DND-41 (cell line): Measurements from ENCODE around the gene ZMIZ1.

Experiments
- ATAC-seq: fragments of 200-7000 bp; cut with Tn5 transposase; 3 replicates; pipeline ENCODE4 v1.9.1; 2021; ENCODE audit warnings: low read depth; ENCODE audit not compliant: insufficient read depth
- DNase-seq: peaks from one replicate; pipeline ENCODE4 v3.0.0-alpha.2; 2020
- H2AFZ ChIP-seq: 2 replicates; pipeline ENCODE4 v1.6.0; 2012; ENCODE audit warnings: low read depth, low read length
- H3K27ac ChIP-seq: 2 replicates; pipeline ENCODE4 v1.5.1; 2012; ENCODE audit warnings: low read length, inconsistent platforms
- H3K27me3 ChIP-seq: fragments of 200-600 bp; sonication (generic); 2 replicates; pipeline ENCODE4 v1.6.0; 2012; ENCODE audit warnings: low read length, mild to moderate bottlenecking, inconsistent platforms; ENCODE audit not compliant: insufficient read depth, poor library complexity
- H3K36me3 ChIP-seq: 2 replicates; pipeline ENCODE4 v1.5.1; 2012; ENCODE audit warnings: low read length, inconsistent platforms; ENCODE audit not compliant: insufficient read depth
- H3K4me1 ChIP-seq: 2 replicates; pipeline ENCODE4 v1.5.1; 2012; ENCODE audit warnings: mild to moderate bottlenecking, low read length; ENCODE audit not compliant: insufficient read depth
- H3K4me2 ChIP-seq: 2 replicates; pipeline ENCODE4 v1.6.0; 2012; ENCODE audit warnings: mild to moderate bottlenecking, moderate library complexity, low read length, inconsistent platforms; ENCODE audit not compliant: insufficient read depth
- H3K4me3 ChIP-seq, 2 experiments: fragments of 200-600 bp in 1 of 2; shearing (Covaris generic) in 1 of 2; 2 replicates each; pipeline ENCODE4 v1.5.1; 2012 to 2016; ENCODE audit warnings: inconsistent platforms in 2 of 2, low read length in 2 of 2, mild to moderate bottlenecking in 2 of 2, low read depth in 1 of 2, moderate library complexity in 1 of 2
- H3K79me2 ChIP-seq: 2 replicates; pipeline ENCODE4 v1.6.0; 2012; ENCODE audit warnings: low read length, inconsistent platforms; ENCODE audit not compliant: insufficient read depth
- H3K9ac ChIP-seq: 2 replicates; pipeline ENCODE4 v1.6.0; 2012; ENCODE audit warnings: low read depth, mild to moderate bottlenecking, inconsistent platforms, low read length, moderate library complexity
- H3K9me3 ChIP-seq: 2 replicates; pipeline ENCODE4 v1.5.1; 2012; ENCODE audit warnings: low read length, moderate library complexity, mild to moderate bottlenecking, inconsistent platforms; ENCODE audit not compliant: insufficient read depth, severe bottlenecking
- H4K20me1 ChIP-seq: 2 replicates; pipeline ENCODE4 v1.6.0; 2012; ENCODE audit warnings: low read length; ENCODE audit not compliant: insufficient read depth
- EZH2 ChIP-seq: IDR thresholded peaks from 3 replicates; pipeline ENCODE4 v1.6.1; 2012; ENCODE audit warnings: borderline replicate concordance, low read depth, mild to moderate bottlenecking, moderate library complexity, low read length, inconsistent platforms; ENCODE audit not compliant: severe bottlenecking
- TF ChIP-seq, protein P1 (sequence below): IDR thresholded peaks from 2 replicates; pipeline ENCODE4 v1.5.1; 2012; ENCODE audit warnings: borderline replicate concordance, low read length, moderate library complexity, mild to moderate bottlenecking; ENCODE audit not compliant: poor library complexity, severe bottlenecking; ENCODE audit errors: extremely low read depth

The ZMIZ1 gene

DNA sequence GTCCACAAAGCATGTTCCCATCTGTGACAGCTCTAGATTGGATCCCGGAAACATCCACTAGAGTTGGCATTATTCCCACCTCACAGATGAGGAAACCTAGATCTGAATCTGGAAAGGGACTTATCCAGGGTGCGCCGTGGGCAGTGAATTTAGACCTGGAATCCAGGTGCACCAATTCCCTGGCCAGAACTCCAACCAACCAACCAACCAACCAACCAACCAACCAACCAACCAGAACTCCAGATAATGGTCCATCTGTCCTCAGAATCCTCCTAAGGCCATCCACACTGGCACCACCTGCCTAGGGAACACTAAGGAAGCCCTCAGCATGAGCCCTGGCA is 42.0 kb upstream of the ZMIZ1 start:
- no peaks in the 10 kb centered on the region for H3K27me3 ChIP-seq
- no peak overlapping the region for H3K9ac ChIP-seq
- TF ChIP-seq, protein P1, sequence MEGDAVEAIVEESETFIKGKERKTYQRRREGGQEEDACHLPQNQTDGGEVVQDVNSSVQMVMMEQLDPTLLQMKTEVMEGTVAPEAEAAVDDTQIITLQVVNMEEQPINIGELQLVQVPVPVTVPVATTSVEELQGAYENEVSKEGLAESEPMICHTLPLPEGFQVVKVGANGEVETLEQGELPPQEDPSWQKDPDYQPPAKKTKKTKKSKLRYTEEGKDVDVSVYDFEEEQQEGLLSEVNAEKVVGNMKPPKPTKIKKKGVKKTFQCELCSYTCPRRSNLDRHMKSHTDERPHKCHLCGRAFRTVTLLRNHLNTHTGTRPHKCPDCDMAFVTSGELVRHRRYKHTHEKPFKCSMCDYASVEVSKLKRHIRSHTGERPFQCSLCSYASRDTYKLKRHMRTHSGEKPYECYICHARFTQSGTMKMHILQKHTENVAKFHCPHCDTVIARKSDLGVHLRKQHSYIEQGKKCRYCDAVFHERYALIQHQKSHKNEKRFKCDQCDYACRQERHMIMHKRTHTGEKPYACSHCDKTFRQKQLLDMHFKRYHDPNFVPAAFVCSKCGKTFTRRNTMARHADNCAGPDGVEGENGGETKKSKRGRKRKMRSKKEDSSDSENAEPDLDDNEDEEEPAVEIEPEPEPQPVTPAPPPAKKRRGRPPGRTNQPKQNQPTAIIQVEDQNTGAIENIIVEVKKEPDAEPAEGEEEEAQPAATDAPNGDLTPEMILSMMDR = no peak
- TF ChIP-seq EZH2 = no peak
- H3K9me3 ChIP-seq = no peaks in the 10 kb centered on the region
- H3K4me2 ChIP-seq = no peak overlapping the region
- no peak overlapping the region for H3K27ac ChIP-seq
- no peaks in the 10 kb centered on the region for H3K36me3 ChIP-seq
- H2AFZ ChIP-seq = no peak overlapping the region
- DNase-seq (no peak), ATAC-seq (no peak)
- H4K20me1 ChIP-seq = no peaks in the 10 kb centered on the region
- H3K4me3 ChIP-seq = no peak overlapping the region
- H3K4me1 ChIP-seq = peaks cover 8% of the 10 kb centered on the region
- H3K79me2 ChIP-seq = no peaks in the 10 kb centered on the region

DNA sequence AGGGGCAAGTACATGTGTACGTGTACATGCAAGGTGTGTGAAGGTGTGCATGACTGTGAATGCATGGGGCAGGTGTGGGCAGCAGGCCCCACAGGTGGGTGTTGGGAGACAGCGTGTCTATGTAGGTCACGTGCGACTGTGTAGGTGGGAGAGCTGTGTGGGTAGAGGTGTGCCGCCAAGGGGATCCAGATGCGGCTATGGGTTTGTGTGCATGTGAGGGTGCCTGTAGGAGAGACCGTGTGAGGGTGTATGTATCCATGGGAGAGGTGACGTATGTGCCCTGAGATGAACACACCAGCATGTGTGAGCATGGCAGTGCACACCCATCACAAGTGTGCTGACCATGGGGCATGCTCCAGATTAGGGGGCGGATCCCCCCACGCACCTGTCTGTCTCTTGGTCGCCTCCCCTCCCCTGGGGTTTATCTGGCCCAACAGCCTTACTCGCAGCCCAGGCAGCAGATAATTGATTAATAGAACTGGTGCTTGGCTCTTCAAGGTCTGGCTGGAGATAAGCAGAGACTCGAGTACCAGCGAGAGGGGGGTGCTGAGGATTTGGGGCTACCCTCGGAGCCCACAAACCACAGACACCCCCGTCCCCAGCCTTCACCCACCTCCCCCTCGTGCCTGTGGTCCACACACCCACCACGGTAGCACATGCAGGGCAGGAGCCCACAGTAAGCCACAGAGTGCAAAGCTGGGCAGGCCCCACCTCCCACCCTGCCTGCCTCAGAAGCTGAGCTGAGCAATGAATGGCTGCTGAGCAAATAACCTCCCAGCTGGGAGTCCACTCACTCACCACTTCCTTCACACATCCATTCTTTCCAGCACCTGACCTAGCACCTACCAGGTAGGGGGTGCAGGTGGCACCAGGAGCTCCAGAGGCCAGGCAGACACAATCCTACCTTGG is 41.4 kb upstream of the ZMIZ1 start:
- ATAC-seq = peak; percentile 77
- Histone ChIP-seq H3K27me3 (no peaks in the 10 kb centered on the region), H4K20me1 (no peaks in the 10 kb centered on the region), H3K79me2 (no peaks in the 10 kb centered on the region), H2AFZ (no peak overlapping the region), H3K4me1 (peaks cover 8% of the 10 kb centered on the region), H3K36me3 (no peaks in the 10 kb centered on the region), H3K4me3 (no peak overlapping the region), H3K9me3 (no peaks in the 10 kb centered on the region), H3K27ac (no peak overlapping the region), H3K4me2 (no peak overlapping the region), H3K9ac (no peak overlapping the region)
- DNase-seq = peak; percentile 54
- no peak for TF ChIP-seq EZH2

DNA sequence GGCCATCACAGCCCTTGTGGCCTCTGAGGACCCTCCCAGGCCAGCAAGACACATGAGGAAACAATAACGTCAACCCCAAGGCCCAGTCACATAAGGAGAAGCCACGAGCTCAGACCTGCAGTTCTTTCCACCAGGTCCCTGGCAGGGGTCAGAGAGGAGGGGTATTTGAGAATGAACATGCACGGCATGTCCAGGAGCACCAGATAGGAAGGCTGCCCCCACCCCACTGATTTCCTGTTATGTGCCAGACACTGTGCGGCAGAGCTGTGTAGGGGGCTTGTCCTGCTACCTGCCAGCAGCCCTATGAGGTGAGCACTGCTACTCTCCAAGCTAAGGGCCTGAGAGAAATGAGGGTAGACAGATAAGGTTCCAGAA is 40.7 kb upstream of the ZMIZ1 start:
- H3K79me2 ChIP-seq = no peaks in the 10 kb centered on the region
- H3K4me2 ChIP-seq = no peak overlapping the region
- H3K36me3 ChIP-seq = no peaks in the 10 kb centered on the region
- no peaks in the 10 kb centered on the region for H3K27me3 ChIP-seq
- no peak overlapping the region for H3K9ac ChIP-seq
- ATAC-seq (no peak), DNase-seq (no peak)
- no peak overlapping the region for H3K4me3 ChIP-seq
- no peak overlapping the region for H3K27ac ChIP-seq
- H3K9me3 ChIP-seq = no peaks in the 10 kb centered on the region
- H3K4me1 ChIP-seq = peaks cover 8% of the 10 kb centered on the region
- no peaks in the 10 kb centered on the region for H4K20me1 ChIP-seq
- H2AFZ ChIP-seq = no peak overlapping the region
- TF ChIP-seq, protein P1 = no peak
- TF ChIP-seq EZH2 = no peak

DNA sequence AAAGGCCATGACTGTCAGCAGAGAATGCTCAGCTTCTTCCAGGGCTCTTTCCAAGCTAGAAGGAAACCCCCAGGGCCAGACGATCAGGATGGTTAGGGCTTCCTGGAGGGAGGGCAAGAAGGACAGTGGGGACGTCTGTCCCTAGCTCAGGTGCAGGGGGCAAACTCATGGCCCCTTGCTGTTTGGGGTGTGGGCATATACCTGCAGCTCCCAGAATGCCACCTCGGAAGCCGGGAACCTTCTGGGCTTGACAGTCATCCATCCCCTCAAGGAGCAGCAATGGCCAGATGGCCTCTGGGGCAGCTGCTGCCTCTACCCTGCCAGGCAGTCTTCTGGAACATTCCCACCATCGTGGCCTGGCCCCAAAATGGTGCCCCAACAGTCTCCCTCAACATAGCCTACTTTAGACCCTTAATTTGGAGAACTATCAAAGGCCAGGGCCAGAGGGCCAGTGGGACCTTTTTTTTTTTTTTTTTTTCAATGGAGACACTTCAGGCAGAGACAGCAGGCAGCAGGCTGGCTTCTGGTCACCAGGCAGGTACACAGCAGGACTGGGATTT is 40.2 kb upstream of the ZMIZ1 start:
- Histone ChIP-seq H3K36me3 (no peaks in the 10 kb centered on the region), H3K27ac (no peak overlapping the region), H4K20me1 (no peaks in the 10 kb centered on the region), H3K9ac (no peak overlapping the region), H2AFZ (no peak overlapping the region), H3K79me2 (no peaks in the 10 kb centered on the region), H3K4me3 (no peak overlapping the region), H3K9me3 (no peaks in the 10 kb centered on the region), H3K4me1 (peaks cover 8% of the 10 kb centered on the region), H3K4me2 (no peak overlapping the region), H3K27me3 (no peaks in the 10 kb centered on the region)
- no peak for TF ChIP-seq EZH2
- TF ChIP-seq, protein P1 = no peak
- DNase-seq (no peak), ATAC-seq (no peak)
